Uterus (tissue), 2 donors: ENCODE results near the gene HABP4.

Experiments used
- POLR2A ChIP-seq, 2 donors: fragments of 450-650 bp; IDR thresholded peaks; one replicate each; pipeline ENCODE4 v1.6.1; 2016; ENCODE audit warnings: antibody characterized with exemption in 2 of 2, mild to moderate bottlenecking in 1 of 2, moderate library complexity in 1 of 2
- TF ChIP-seq, protein P1 (sequence below), 4 experiments: fragments of 200-600 bp in 2 of 4; fragments of 450-650 bp in 2 of 4; sonication (generic) in 2 of 4; IDR thresholded peaks; one replicate each; pipeline ENCODE4 v1.5.1; 2016 to 2019; ENCODE audit warnings: antibody characterized with exemption in 4 of 4, mild to moderate bottlenecking in 2 of 4, moderate library complexity in 1 of 4

DNA sequence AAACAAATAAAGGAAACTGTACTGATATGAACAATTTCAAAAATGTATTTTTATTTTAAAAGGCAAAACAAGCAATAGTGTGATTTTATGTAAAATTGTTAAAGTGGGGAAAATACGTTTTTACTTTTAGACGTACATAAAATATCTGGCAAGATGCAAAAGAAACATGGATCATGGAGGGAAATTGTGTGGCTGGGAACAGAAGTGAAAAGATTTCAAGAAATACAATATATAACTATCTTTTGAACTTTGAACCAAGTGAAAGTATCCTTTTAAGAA, 30.3 kb upstream of the HABP4 start:
- TF ChIP-seq POLR2A (IDR thresholded peaks at IDR 0.05), result no peak
- TF ChIP-seq, protein P1, sequence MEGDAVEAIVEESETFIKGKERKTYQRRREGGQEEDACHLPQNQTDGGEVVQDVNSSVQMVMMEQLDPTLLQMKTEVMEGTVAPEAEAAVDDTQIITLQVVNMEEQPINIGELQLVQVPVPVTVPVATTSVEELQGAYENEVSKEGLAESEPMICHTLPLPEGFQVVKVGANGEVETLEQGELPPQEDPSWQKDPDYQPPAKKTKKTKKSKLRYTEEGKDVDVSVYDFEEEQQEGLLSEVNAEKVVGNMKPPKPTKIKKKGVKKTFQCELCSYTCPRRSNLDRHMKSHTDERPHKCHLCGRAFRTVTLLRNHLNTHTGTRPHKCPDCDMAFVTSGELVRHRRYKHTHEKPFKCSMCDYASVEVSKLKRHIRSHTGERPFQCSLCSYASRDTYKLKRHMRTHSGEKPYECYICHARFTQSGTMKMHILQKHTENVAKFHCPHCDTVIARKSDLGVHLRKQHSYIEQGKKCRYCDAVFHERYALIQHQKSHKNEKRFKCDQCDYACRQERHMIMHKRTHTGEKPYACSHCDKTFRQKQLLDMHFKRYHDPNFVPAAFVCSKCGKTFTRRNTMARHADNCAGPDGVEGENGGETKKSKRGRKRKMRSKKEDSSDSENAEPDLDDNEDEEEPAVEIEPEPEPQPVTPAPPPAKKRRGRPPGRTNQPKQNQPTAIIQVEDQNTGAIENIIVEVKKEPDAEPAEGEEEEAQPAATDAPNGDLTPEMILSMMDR (IDR thresholded peaks at IDR 0.05), result no peak
